NT2/D1 (cell line): ENCODE measurements around the gene CFAP206.

Source experiments
- YY1 ChIP-seq: IDR thresholded peaks from 2 replicates; pipeline ENCODE4 v1.6.1; 2011; ENCODE audit not compliant: insufficient read length, insufficient read depth
- ZNF274 ChIP-seq: IDR thresholded peaks from 2 replicates; pipeline ENCODE4 v1.6.1; 2011; ENCODE audit warnings: mild to moderate bottlenecking, low read depth, low read length

DNA sequence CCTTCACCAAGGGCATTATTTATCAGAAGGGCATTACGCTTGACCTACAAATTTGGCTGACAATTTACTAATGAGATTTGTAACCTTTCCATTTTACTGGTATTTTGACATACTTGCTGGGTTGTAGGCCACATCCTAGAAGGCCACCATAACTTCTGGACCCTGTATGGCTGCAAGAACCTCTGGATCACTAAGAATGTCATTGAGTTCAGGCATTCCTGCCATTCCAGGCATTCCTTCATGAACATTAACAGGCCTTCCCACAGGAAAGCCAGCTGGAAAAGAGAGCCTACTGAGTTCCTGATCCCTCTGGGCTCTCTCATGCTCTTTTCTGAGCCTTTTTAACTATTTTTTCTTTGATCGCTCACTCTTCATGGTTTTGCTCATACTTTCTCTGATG, 36.6 kb downstream of the CFAP206 start:
- TF ChIP-seq ZNF274 = no peak
- TF ChIP-seq YY1 = no peak
